COR-L47 (cell line): ENCODE data around the gene POLR2B.
A peak's percentile ranks its signal among the peaks of the same experiment; 100 is the strongest.
"Not testable (repeated sequence)": the region's sequence is repeated elsewhere in the genome, so short reads cannot be mapped to it uniquely, and the experiment has no call there.

ENCODE experiments used
- DNase-seq: peaks from one replicate; lab custom pipeline; 2025; lab: John Stamatoyannopoulos, UW

POLR2B gene

DNA sequence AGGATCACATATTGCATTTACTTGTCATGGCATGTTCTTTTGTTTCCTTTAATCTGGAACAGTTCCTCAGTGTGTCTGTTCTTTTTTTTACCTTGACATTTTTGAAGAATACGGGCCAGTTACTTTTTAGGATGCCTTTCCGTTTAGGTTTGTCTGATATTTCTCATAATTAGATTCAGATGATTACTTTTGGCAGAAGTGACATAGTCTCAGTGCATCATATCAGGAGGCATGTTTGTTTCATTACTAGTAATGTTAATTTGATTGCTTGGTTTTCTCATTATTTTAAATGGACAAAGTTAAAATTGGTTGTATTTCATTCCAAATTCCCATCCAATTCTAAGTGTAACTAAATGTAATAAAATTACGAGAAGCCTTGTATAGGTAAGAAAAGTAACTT lies 8.3 kb downstream of the POLR2B start:
- DNase-seq = no peak

DNA sequence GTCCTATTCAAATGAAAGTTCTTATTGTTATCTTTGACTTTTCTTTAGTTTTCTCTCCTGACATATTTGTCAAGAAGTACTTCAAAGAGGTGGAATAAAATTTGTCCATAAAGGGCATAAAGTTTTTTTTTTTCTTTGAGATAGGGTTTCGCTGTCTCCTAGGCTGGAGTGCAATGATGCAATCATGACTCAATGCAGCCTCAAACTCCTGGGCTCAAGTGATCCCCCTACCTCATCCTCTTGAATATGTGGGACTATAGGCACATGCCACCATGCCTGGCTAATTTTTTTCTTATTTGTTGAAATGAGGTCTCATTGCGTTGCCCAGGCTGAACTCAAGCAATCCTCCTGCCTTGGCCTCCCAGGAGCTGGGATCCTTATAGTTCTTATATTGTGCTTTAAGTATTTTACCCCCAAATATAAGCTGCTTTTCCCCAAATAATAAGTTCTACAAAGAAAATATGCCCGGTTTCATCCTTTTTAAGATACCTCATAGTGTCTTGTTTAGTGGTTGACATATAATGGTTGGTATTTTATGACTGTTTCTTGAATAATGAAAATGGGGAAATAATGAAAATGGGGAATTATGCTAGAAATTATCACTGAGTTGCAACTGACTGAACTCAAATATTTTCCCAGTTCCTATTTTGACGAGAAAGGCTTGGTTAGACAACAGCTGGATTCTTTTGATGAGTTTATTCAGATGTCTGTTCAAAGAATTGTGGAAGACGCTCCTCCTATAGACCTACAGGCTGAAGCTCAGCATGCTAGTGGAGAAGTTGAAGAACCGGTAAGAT lies 11.6 kb downstream of the POLR2B start:
- DNase-seq = no peak

DNA sequence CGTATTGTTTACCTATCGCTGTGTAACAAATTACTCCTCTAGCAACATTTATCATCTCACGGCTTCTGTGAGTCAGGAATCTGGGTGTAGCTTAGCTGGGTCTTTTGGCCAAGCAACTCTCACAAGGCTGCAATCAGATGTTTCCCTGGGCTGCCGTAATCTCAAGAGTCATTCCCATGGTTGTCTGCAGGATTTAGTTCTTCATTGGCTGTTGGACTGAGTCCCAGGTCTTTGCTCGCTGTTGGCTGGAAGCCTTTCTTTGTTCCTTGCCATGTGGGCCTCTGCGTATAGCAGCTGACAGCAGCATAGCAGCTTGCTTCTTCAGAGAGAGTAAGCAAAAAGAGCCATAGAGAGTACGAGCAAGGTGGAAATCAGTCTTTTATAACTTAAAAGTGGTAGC lies 16.8 kb downstream of the POLR2B start:
- no peak for DNase-seq

DNA sequence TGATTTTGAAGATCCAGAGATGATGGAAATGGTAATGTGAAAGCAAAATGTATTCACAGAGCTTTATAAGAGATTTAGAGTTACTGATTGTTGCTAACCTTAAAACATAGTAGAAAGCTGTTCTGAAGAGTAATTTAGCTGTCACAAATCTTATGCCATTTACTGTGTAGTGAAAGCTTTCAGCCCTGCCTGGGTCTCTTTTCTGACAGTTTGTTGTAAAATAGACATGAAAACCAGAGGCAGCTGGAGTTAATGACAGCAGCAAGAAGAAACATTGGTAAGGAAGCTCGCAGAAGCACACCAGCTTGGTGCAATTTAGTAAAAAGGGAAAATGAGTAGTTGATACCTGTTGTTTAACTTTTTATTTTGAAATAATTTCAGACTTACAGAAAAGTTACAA lies 21.1 kb downstream of the POLR2B start:
- no peak for DNase-seq

DNA sequence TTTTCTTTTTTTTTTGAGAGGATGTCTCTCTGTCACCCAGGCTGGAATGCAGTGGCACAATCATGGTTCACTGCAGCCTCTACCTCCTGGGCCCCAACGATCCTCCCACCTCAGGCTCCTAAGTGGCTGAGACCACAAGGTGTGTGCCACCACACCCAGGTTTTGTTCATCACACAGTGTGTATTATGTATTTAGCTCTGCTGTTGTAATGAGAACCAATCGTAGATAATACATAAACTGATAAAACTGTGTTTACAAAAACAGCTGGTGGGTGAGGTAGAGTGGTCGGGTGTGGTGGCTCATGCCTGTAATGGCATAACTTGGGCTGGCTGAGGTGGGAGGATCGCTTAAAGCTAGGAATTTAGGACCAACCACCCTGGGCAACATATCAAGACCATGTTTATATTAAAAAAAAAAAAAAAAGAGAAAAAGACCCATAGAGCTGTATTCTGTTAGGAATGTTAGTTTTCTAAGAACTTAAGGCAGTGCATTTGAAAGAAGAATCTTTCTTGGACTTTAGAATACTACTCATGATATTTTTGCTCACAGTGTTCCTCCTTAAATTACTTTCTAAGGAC lies 34.9 kb downstream of the POLR2B start:
- DNase-seq = no peak

DNA sequence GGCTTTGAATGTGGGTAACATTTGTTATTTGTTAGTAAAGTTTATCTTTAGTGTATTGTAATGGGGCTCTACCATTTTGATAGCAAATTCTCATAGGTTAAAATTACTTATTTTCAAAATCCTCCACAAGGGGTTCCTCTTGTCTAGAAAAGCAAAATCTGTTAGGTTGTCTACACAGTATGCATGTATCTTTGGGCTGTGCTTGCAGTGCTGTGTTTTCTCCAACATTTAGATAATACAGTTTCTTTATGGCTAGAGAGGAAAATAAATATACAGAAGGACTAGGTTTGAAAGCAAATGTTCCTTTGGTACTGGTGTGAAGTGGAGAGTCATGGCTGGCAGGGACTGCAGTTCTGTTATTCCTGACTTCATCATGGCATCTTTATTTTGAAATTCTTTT lies 40.3 kb downstream of the POLR2B start:
- no peak for DNase-seq

DNA sequence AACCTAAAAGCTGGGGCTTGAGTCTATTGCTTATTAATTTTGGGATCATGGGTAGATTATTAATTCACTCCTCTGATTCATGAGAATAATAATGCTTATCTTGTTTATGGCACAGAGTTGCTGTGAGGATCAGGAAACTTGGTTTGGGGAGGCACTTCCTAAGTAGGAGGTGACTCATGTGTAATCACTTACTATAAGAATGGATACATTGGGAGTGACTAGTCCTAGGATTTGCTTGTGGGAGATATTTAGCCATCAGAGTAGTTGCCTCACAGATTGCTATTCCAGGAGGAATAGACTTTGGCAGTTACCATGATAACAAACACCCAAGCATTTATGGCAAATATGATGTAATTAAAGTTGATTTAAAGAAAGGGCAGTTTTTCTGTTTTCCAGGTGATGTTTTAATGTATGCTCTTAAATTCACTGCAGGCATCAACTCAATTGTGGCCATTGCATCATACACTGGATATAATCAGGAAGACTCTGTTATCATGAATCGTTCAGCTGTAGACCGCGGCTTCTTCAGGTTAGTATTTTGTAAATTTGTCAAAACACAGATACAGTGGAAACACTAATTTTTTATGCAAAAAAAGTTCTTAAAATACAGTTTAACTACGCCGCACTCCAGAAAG lies 41.9 kb downstream of the POLR2B start:
- DNase-seq = no peak

DNA sequence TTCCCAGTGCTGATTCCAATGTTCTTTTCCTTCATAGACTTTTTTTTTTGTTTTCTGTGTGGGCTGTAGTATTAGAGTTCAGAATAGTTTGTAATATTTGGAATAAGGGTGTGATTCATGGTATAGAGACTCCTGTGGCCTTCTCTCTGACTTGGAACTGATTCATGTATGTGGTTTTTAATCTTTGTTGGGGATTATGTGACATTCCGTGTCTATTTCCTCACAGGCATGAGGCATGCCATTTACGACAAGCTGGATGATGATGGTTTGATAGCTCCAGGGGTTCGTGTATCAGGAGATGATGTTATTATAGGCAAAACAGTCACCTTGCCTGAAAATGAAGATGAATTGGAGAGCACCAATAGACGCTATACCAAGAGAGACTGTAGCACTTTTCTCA lies 44.4 kb downstream of the POLR2B start:
- no peak for DNase-seq

DNA sequence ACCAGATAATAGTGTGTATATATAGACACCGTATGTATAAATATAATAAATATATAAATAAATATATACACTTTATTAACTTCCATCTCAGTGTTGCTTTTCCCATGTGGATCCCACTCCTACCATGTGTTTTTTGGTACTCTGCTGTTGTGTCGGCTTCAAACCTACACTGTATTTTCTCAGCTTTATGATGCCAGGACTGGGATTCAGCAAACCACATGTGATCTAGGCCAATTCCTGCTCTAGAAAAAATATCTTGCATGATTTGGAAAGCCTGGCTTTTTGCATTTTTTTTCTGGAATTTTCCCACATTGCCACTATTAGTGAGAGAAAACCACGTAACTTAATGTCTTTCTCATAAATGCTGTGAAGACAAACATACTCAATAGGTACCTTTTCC lies 55.8 kb downstream of the POLR2B start:
- no peak for DNase-seq

DNA sequence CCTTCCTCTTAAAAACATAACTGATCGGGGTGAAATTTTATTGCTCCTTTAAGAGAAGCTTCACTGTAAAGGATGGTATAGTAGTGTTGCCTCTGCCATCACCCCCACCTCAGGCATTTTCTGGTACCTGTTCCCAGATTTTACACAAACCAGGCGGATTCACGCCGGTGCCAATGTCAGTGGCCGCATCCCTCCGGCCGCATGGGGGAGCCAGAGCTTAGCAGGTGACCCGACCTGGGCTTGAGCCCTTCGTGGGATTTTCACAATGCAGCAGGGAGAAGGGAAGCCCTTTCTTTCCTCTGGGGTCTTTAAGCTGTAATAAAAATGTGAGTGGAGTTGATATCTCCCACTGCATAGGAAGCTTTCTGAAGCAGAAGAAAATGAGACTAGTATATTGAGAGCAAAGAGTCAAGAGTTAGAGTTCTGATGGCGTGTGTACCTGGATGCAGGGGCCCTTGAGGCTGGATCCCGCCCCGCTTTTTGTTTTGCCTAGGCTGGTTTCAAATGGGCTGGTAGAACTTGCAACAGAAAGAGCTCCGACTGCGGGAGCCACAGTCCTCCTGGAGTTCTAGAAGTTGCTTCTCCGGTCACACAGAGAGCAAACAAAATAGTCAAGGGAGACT lies 59.4 kb downstream of the POLR2B start:
- peak; percentile 49 for DNase-seq

DNA sequence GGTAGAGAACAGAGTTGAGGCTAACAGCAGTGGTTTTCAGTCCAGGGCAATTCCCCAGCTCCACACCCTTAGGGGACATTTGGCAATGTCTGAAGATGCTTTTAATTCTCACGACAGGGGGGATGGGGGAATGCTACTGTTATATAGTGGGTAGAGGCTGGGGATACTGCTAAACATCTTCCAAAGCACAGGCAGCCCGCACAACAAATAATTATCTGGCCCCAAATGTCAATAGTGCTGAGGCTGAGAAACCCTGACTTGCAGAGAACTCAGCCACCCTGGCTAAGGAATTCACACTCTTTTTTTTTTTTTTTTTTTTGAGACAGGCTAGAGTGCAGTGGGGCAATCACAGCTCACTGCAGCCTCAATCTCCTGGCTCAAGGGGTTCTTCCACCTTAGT lies 60.6 kb downstream of the POLR2B start:
- DNase-seq = no peak

DNA sequence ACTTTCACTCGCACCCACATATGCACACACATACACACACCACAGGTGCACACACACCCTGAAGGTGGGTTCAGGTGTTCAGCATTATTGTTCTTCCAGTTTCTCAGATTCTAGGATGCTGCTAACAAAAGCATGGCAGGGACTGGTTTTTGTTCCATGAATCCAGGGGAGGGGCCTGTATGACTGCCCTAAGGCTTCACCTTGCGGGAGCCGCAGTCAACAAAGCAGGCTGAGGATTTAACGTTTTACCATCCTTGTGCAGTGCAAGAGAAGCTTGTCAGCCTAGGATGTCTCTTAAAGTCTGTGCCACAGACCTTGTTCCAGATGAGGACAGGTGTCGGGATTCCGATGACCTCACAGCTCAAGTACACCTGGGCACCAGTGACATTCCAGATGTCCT lies 61.8 kb downstream of the POLR2B start:
- no peak for DNase-seq

DNA sequence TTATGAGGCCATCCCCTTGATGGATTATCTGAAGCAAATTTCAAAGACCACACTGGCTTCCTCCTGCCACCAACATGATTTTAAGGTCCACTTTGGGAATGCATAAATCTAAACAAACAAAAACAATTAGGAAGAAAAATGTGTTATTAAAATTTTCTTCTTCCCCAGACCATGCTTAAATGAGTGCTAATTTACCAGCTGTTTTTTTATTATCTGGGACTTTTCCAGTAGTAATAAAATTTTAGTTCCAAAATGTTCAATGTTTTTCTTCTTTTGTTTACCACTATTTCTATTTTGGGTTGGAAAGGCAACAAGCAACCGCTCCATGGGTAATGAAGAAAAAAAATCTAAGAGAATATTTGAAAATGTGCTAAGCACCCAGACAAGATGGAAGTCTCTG lies 62.3 kb downstream of the POLR2B start:
- DNase-seq = no peak

DNA sequence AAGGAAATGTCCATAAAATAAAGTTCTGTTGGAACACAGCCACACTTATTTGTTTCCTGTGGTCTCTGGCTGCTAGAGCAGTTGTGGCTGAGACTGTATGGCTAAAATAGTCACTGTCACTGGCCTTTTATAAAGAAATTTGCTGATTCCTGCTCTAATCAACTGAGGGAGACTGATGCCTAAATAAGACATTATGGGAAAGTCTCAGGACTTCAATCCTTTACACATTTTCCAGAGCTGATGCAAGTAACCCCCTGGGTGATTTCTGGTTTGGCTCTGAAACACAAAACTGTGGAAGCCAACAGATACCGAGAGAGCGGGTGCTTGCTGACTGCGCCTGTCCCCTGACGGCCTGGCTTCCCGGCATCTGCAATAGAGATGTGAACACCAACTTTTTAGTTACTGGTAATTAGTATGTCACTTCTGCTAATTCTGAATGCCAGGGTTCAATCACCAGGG lies 64.0 kb downstream of the POLR2B start:
- DNase-seq = no peak

DNA sequence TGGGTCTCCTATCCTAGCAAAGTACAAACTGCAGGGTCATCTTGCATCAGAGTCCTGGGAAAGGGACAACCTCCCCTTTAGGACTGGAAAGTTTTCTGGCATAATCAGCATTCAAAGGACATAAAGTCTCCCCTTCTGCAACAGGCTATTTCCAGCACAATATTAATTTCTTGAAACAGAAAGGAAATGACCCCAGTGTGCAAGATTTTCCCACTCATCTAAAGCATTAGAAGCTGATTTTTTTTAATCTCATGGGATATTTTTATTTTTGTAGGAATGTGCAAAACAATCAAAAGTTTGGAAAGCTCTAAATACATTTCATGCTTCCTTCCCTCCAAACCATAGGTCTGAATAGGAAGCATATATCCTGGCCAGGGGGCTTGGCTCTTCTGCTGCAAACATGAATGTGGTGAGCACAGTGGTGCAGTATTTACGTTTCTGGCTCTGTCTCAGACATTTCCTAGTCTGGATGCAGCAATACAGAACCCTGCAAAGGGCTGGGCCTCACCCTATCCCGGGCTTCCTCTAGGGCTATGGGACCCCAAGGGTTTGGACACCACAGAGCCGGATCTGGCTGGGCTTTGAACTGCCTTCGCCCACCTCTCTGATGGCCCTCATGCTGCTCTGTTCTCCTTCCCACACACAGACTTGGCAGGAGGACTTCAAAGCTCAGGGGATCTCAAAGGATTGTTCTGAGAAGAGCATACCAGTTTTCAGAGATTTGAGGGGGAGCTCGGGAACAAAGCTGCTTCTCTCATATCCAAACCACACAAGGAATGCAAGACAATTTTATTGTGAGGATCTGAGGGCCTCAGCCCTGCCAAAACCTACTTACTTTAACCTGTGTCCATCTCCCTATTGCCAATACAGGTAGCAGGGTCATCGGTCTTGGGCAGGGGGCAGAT lies 64.9 kb downstream of the POLR2B start:
- no peak for DNase-seq

DNA sequence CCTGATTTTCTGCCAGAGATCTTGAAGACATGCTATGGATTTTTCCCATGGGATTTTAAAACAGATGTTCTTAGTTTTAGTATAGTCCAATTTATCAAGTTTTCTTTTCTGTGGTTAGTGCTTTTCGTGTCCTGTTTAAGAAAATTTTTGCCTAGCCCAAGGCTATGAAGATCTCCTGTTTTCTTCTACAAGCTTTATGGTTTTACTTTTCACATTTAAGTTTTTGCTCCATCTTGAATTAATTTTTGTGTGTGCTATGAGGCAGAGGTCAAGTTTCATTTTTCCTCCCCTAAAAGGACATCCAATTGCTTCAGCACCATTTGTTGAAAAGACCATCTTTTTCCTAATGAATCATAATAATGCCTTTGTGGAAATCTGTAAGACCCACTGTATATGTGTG lies 65.6 kb downstream of the POLR2B start:
- DNase-seq = no peak

DNA sequence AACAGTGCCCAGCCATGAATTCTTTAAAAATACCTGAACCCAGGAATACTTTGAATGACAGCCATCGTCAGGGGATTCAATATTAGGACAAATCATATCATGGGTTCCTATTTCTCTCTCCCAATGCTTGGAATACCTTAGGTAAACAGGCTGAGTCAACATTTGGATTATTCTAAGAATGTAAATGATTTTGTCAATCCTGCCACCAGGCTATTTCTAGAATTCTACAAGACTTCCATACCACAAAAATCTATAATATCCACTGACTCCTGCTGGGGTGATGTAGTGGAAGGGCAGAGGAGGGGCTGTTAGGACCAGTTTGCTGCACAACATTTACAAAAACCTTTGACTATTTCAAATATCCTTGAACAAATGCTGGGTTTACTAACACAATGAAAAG lies 66.3 kb downstream of the POLR2B start:
- DNase-seq = no peak

DNA sequence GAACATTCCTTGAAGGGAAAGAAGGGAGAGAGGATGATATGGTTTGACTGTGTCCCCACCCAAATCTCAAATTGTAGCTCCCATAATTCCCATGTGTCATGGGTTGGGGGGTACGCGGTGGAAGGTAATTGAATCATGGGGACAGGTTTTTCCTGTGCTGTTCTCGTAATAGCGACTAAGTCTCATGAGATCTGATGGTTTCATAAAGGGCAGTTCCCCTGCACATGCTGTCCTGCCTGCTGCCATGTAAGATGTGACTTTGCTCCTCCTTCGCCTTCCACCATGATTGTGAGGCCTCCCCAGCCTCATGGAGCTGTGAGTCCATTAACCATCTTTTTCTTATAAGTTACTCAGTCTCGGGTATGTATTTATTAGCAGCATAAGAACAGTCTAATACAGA lies 68.3 kb downstream of the POLR2B start:
- not testable (repeated sequence) for DNase-seq

DNA sequence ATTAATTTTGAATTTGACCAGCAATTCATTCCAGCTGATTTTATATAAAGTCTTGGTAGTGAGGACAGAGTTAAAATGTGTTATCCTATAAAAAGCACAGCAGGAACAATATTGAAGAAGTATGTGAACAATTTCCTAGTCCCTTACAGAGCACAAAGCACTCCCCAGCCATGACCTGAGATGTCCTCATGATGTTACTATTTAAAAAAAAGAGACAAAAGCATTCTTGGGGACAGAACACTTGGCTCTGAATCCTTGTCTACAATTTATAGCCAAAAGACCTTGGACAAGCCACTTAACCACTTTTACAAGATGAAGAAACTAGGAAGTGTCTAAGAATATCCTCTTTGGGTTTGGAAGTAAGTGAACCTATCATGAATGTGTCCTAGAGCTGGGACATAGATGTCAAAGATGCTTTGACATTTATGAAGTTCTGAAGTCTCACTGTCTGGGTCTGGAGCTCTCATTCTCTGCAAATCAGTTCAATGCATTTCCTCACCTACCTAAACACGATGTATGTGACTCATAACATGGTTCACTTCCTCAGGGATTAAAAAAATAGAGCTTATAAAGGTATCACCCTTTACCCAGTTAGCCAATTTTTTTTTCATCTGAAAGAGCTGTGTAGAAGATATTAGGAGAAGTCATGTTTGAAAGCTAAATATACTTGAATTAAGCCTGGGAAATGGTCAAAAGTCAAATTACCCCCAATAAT lies 70.1 kb downstream of the POLR2B start:
- DNase-seq = no peak

DNA sequence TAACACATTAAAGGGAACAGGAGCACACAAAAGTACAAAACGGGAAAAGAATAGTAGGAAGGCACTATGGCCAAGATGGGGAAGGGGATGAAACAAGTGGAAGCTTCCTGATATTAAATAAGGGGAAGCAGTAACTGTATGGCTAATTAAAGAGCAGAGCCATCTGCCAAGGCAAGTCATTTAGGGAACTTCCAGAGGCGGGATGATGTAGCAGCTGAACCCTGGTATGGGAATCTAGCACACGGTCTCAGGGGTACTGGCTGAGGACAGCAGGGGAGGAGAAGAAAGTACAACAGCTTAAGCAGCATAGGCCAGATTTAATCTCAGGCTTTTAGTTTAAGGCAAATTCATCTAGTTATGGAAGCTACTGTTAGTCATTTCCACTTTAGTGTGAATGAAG lies 72.4 kb downstream of the POLR2B start:
- DNase-seq = no peak

DNA sequence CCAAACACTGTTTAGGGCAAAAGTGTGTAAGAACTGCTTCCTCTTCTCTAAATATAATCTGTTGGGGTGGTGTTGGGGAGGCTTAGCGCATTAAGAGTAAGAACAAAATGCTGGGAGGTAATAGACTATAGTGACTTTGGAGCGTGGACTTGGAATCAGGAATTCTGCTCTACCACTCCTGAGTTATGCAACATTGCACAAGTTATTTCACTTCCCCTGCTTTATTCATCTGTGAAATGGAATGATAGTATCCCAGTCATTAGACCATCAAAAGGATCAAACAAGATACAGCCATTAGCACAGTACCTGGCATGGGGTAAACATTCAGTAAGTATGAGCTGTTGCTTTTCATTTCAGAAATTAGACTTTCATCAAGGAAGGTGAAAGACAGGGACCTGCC lies 72.8 kb downstream of the POLR2B start:
- DNase-seq = no peak
